Subcutaneous adipose tissue (tissue), 4 donors: ENCODE data around the gene RBM22. TPM values are rescaled to one million over a fixed set of nuclear protein-coding genes. Genes with fewer than 3 reads are reported as not detected.

Source experiments
- total RNA-seq, 4 donors: library from RNA; depleted of rRNA; stranded (reverse); fragments of >200 nt; gene quantifications; one replicate each; pipeline ENCODE4 v1.1.0, GENCODE V29; 2016
- TF ChIP-seq, protein P1 (sequence below): fragments of 450-650 bp; IDR thresholded peaks from one replicate; pipeline ENCODE4 v1.5.1; 2016; ENCODE audit warnings: low read depth, mild to moderate bottlenecking, control low read depth, antibody characterized with exemption, moderate library complexity

Gene RBM22
- total RNA-seq, 4 donors from 2014 or later: 32.8 to 35.5 (median 34.4) TPM

GRCh38 chr5:150671509-150672236 lies 29.2 kb downstream of the RBM22 start:
- TF ChIP-seq, protein P1, sequence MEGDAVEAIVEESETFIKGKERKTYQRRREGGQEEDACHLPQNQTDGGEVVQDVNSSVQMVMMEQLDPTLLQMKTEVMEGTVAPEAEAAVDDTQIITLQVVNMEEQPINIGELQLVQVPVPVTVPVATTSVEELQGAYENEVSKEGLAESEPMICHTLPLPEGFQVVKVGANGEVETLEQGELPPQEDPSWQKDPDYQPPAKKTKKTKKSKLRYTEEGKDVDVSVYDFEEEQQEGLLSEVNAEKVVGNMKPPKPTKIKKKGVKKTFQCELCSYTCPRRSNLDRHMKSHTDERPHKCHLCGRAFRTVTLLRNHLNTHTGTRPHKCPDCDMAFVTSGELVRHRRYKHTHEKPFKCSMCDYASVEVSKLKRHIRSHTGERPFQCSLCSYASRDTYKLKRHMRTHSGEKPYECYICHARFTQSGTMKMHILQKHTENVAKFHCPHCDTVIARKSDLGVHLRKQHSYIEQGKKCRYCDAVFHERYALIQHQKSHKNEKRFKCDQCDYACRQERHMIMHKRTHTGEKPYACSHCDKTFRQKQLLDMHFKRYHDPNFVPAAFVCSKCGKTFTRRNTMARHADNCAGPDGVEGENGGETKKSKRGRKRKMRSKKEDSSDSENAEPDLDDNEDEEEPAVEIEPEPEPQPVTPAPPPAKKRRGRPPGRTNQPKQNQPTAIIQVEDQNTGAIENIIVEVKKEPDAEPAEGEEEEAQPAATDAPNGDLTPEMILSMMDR: no peak

DNA sequence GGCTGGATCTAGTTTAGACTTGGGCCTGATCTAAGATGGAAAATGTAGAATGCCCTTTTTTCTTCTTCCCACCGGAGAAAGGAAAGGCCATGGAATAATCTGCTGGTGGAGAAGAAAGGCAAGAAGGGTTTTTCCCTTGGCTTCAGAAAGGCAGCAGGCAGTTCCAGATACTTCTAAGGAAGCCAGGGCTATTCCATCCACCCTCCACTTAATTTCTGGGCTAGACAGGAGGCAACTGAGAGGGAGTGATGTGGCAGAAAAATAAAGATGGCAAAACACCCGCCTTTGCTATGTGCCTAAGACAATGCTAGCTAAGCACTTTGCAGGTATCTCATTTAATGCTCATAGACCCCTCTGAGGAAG lies 29.9 kb downstream of the RBM22 start:
- TF ChIP-seq, protein P1: no peak

- TF ChIP-seq, protein P1: no peak
These were observed 30.5 kb downstream of the RBM22 start for GRCh38 chr5:150670275-150670947.

DNA sequence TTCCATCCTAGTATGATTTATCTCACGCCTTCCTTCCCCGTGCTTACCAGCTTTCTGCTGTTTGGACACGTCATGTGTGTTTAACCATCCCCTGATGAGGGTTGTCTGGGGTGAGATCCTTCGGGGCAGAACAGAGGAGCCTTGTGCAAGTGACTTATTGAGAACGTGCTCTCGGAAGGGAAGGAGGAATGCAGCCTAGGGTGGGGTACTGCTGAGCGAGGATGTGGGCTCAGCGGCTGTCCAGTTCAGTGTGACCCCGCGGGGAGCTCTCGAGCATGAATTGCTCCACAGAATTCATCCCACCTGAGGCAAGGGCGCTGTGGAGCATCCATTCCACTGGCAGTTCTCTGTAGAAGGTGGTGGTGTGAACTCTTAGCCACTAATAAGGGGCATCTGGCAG lies 35.8 kb downstream of the RBM22 start:
- TF ChIP-seq, protein P1: no peak

- TF ChIP-seq, protein P1: no peak
These were observed 36.9 kb downstream of the RBM22 start for GRCh38 chr5:150663936-150664335.

- TF ChIP-seq, protein P1: no peak
These were observed 37.9 kb downstream of the RBM22 start for GRCh38 chr5:150662731-150663516.
